ENCODE measurements around the gene DSTN.

DSTN gene

DNA sequence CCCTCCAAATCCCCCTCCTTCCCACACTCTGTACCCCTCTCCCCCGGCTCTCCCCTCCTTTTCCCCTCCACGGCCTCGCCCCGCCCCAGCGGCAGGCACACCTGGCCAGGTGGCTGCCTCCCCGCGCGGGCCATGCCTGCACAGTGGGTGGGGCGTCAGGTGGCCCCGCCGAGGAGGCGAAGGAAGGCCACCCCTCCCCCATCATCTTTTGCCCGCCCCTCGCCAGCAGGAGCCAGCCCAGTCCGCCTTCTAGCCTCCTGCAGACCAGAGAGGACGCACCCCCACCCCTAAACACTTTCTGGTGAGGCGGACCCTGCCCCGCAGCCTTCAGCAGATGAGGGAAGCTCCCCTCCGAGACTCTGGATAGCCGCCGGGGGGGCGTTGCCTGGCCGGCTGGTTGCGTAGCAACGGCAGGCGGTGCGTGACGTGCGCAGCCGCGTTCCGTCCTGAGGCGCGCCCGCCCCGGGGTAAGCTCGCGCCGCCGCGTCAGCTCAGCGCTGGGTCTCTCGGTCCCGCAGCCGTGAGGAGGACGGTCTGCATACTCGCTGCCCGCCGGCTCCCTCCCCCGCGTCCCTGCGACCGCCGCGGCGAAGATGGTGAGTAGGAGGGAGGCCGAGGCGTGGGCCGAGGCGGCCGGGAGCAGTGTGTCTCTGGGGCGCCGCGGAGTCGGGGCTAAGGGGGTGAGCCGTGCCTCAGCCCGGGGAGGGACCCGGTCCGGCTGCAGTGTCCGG lies at the start of gene DSTN:
DSTN (plus strand) TSS at position 460 of the 731 bp plus-strand sequence; CDS start at position 594, 134 bp downstream.
- peak; percentile 85 for DNase-seq

DNA sequence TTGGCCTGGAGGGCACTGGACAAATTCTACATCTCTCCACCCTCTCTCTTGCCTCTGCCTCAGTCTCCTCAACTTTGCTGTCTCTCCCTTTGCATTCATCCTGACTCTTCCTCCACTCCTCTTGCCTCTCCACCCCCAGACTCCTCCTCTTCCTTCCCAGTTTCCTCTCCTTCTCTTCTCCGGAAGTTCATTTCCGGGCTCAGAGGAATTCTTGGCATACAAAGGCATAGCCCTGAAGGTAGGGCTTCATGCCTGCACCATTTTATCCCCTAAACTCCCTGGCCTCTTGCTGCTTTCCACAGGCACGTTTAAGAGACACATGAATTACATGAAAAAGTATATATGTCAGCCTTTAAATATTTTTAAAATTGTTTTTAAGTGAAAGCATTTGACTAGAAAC lies 49.3 kb upstream of the DSTN start:
- no peak for DNase-seq

DNA sequence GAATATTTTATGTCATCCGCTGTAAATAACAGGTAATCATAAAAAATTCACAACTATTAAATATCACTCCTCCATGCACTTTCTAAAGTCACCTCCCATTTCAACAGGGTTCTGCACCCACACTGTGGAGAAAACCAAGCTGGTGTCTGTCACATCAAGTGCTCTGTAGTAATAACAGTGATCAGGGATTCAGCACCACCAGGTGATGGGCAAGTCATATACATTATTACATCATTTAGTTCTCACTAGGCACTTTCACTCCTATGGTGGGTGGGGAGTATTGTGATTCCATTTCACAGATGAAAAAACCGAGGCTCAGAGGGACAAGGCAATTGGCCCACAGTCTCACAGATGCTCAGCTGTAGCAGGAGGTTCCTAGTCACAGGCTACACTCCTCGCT lies 47.3 kb upstream of the DSTN start:
- no peak for DNase-seq

DNA sequence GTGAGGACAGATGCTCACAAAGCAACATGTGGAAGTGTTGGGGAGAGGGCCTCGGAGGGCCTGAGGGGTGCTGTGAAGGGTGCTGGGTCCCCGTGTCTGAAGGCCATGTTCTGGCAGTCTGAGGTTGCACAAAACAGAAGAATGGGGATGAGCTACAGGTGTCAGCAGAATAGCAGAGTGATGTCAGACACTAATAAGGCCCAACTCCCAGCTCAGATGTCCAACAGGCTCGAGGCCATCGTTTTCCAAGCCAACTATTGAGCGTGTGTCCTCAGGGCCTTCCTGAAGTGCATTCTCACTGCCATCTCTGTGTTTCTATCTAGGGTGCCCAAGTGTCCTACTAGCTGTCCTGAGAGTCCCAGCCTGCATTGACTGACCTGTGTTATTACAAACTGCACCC lies 46.5 kb upstream of the DSTN start:
- DNase-seq: no peak

DNA sequence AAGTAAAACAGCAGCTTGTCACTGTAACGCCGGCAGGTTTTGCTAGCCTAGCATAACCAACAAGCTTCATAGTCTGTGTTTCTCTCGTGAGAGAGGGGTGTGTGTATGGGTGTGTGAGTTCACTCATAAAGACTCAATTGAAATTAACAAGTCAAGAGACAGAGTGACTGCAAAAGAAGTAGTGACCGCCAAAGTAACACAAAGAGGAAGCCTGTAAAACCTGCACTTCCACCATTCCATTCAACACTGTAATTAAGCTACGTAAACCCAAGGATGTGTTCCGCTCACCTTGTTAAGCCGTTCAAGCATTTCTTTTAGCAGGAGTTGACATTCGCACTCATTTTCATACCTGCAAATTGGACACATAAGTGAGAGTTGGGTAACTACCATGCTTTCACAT lies 45.3 kb upstream of the DSTN start:
- DNase-seq: no peak

DNA sequence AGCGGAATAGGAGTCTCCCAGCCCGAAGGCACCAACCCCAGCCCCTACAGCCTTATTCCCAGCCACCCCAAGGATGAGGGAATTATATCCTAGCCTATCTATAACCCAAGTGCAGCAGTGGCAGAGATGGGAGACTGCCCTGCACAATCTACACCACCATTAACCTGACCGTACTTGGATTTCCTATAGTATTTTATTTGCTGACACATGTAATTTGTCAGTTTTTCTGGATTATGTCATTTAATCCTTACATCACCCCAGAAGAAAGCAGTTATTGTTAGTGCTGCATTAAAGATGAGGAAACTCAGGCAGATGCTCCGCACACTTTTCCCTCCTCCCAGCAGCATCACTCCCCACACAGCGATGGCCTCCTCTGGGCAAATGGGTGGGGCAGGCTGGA lies 44.7 kb upstream of the DSTN start:
- no peak for DNase-seq

DNA sequence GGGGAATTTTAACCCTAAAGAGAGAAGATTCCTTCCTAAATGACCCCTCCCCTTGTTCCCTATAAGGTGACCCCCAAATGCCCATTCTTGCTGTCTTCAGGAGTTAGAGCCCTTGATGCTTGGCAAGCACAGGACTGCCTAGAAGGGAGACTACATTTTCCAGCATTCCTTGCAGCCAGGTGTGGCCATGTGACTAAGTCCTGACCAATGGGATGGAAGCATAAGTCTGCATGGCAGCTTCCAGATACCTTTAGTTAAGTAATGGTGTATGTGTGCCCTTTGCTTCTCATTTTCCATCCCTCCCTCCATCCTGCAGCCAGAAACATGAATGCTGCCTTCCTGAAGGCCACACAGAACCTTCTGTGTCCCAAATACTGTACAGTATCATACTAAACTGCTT lies 44.2 kb upstream of the DSTN start:
- no peak for DNase-seq

DNA sequence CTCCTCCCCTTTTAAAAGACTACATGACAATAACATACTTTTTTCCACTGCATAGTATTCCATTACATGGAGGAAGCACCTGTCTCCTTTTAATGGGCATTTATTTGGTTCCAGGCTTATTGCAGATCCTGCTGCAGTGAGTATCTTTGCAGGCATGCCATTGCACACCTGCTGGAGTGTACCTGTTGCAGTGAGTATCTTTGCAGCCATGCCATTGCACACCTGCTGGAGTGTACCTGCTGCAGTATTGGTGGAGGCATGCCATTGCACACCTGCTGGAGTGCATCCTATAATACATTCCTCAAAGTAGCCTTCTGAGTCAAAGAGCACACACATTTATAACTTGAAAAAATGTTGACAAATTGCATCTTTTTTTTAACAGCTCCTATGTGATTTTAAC lies 40.3 kb upstream of the DSTN start:
- no peak for DNase-seq

DNA sequence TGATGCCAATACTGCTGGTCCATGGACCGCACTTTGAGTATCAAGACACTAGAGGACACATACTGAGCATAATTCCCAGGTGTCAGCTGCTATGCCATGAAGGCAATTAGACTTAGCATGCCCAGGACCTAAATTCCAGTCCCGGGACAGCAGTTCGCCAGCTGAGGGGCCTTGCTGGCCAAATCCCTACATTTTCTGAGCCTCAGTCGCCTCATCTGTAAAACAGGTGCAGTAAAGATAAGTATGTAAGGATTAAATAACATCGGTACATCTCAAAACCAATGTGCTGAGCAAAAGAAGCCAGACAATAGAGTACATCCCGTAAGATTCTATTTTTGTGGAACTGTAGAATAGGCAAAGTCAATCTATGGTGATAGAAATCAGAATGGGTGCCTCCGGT lies 39.7 kb upstream of the DSTN start:
- no peak for DNase-seq

DNA sequence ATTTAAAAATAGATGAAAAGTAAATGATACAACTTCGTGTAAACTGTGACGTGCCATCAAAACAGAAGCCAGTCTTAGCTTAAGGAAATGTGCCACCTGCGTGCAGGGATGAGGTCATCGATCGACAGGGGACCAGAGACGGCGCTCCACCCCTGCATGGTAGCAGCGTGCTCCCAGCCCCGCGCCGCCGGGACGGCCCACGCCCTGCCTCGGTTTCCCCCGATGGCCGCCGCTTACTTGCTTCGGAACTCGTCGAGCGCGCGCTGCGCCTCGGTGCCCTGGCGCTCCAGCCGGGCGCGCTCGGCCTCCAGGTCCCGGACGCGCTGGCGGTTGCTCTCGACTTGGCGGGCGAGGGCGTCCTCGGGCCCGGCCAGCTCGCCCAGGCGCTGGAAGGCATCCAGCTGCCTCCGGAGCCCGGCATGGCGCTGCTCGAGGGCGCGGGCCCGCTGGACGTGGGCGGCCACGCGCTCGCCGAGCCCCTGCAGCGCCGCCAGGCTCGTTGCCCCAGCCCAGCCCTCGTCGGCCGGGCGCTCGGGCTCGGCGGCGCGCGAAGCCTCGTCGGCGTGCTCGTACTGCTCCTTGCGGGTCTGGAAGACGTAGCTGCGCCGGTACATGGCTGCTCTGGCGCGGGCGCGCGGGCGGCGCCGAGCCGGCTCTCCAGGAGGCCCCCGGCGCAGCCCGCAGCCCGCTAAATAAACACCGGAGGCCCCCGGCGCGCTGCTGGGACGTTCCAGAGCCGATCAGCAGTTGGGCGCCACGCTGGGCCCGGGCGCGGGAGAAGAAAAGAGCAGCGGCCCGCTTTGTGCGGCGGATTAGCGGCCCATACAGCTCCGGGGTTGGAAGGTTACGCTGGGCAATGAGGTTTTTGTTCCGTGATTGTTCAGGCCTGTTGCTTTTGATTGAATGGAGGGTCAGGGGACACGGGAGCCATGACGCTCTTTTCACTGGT lies 38.9 kb upstream of the DSTN start, which contains the start of gene BFSP1:
BFSP1 (minus strand) TSS at position 664 of the 949 bp plus-strand sequence; CDS start at position 614, 50 bp downstream.
- peak; percentile 29 for DNase-seq

DNA sequence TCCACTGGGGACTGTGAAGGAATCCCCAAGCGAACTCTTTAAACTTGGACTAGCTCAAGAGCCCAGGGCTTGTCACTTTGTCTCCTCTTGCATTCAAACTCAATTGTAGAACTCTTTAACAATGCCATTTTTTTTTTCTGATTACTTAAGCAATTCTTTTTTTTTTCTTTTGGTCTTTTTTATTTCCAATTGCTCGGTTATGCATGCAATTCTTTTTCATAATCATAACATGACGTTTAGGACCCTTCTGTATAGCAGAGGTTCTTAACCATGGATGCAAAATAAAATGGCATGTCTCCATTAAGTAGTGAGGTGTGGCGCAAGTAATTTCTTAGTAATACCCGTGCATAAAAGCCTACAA lies 38.2 kb upstream of the DSTN start:
- no peak for DNase-seq

DNA sequence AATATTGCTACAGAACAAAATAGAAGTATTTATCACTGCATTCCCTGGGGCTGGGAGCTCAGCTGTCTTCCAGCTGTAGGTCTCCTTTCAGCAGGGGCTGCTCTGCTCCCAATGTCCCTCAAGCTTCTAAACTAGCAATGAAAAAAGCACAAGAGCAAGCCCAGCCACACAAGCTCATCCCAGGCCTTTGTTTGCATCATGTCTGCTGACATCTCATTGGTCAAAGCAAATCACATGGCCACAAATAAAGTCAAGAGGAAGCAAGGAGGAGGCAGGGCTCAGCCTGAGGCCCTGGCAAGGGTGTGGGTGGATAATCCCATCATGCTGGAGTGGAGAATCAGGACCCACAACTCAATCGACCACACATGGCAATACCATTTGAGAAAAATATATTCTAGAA lies 36.5 kb upstream of the DSTN start:
- no peak for DNase-seq

DNA sequence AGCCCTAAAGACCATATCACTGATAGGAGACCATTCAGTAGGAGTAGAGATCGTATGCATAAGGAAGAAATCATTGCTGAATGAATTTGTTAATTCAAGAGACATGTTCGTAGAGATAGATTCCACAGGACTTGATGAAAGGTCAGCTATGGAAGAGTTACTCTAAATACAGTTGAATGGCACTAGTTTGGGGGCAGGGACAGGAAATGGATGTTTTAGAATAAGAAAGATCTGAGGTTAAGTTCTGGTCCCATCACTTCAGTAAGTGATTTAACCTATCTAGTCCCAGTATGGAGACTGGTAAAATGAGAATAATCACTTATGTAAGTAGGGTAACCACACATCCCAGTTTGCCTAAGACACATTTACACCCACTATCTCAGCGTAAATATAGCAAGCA lies 35.8 kb upstream of the DSTN start:
- no peak for DNase-seq

DNA sequence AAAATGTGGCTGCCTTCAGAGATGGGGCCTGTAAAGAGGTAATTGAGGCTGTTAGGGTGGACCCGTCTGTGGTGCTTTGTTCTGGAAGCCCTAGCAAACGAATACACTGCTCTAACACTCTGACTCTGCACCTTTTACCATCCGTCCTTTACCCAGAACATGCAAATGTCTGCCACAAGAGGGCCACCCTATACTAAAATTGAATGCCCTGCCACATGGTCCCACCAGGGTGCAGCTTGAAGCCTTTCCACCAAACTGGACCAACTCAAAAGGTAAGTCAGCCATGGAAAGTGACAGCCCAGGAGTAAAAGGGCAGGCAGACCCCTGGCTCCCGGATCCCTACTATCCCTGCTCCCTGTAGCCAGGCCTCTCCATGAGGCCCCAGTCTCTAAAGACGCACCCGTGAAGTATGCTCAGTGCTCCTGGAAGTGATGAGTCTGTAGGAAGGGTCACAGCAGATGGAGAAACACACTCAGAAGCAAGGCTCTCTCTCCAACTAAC lies 32.9 kb upstream of the DSTN start:
- peak; percentile 59 for DNase-seq

DNA sequence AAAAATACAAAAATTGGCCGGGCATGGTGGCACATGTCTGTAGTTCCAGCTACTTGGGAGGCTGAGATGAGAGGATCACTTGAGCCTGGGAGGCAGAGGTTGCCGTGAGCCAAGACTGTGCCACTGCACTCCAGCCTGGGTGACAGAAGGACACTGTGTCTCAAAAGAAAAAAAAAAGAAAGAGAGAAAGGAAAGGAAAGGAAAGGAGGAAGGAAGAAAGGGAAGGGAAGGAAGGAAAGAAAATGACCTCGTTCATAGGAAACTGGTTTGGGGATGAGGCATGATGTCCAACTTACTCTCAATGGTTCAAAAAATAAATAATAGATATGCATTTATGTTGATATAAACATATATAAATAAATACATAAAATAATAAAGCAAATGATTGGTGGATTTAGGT lies 31.9 kb upstream of the DSTN start:
- no peak for DNase-seq

DNA sequence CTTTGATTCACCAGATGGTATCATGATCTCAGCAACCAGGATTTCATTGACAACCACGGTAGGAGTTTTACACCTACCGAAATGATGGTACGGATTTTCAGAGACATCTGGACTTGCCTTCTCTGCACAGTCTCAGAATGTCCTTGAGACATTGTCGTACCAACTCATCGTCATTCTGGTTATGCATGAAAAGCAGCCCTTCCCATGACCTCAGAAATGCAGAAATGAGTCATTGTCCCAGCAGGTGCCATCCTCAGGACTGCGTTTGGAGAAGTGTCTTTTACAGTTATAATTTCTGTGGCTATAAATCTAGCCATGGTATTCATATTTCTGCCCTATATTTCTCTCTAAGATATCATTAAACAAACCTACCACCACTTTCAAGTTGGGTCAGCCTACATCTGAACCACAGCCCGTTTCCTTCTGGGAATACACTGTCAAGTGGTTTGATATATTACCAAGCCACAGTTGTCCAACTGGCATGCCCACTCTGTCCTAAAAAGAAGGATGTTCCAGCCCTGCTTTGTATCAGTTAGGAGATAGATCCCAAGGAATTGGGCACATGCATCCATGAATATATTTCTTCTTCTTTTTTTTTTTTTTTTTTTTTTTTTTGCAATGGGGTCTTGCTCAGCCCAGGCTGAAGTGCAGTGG lies 31.2 kb upstream of the DSTN start:
- no peak for DNase-seq

DNA sequence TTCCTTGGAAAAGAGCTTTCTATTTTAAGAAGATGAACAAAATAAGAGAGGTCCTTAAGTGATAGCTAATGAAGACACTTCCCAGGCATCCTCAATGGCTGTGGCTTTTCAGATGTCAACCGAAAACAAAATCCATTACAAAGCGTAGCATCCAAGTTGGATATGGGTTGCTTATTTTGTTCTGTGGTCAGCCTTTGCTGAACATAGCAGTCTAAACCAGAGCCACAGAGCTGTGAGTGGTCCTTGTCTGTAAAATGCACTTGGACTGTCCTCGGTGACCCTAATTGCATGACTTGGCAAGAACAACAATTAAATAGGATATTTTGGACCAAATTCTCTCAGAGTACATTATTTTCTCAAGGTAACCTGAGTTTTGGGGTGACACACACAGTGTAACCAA lies 28.3 kb upstream of the DSTN start:
- DNase-seq: no peak

DNA sequence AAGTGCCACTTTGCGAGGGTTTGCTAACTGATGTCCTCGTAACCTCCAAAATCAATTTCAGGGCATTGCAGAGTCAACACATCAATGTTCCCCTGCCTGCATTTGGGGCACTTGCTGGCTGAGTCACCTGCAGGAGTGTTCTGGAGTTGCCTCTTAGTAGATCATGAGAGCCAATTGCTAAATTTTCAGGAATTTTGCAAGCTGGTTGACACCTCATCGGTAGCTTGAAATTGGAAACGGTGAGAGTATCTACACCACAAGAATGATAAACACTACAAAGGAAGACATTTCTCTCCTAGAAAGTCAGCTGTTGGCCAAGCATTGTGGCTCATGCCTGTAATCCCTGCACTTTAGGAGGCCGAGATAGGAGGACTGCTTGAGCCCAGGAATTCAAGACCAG lies 27.9 kb upstream of the DSTN start:
- DNase-seq: no peak

DNA sequence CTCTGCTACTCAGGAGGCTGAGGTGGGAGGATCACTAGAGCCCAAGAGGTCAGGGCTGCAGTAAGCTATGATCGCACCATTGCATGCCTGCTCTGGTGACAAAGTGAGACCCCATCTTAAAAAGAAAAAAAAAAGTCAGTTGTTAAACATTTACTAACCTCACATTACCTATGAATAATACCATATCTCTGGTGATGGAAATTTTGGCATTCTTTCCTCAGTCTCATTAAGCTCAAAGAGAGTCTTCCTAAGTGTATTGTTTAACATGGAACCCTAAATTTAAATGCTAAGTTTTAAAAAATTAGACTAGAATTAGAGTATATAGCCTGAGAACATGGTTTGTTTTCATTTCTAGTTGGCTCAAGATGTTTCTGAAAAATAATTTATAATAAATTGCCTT lies 27.4 kb upstream of the DSTN start:
- no peak for DNase-seq

DNA sequence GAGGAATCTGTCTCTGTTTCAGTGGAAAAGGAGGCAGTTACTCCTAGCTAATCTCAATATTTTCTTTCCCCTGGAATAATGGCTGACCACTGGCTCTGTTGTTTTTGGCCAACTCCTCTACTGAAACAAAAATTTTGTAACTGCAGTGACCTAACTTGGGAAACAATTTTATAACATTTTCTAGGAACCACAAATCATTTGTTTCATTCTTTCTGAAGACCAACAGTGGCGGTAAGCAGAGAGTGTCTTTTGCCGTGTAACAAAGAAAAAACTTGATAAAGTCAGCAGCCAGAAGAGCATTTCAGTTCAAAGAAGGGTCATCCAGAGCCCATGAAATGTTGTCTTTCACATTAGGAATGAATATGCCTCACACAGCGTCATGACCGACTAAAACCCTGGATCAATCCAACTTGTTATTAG lies 26.9 kb upstream of the DSTN start:
- no peak for DNase-seq

DNA sequence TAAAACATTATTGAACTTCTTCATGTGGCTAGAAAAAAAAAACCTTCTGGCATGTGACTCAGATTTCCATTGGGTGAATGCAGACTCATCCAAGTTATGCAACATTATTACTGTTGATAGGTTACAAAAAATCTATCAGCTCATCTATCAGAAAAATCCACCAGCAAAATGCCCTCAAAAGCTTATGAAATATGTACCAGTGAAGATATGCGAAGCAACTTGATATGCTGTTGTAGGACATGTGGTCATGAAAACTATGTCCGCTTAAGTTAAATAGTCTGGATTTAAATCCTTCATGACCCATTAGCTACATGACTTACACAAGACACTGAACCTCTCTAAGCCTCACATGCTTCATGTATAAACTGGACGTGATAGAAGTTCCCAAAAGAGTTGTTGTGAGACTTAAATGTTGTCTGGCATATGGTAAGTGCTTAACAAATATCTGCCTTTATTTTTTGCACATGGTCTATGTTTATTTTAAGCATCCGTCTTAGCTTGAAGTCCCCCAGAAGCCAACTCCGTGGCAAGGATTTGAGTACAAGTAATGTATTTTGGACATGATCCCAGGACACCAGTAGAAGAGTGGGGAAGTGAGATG lies 26.2 kb upstream of the DSTN start:
- no peak for DNase-seq

DNA sequence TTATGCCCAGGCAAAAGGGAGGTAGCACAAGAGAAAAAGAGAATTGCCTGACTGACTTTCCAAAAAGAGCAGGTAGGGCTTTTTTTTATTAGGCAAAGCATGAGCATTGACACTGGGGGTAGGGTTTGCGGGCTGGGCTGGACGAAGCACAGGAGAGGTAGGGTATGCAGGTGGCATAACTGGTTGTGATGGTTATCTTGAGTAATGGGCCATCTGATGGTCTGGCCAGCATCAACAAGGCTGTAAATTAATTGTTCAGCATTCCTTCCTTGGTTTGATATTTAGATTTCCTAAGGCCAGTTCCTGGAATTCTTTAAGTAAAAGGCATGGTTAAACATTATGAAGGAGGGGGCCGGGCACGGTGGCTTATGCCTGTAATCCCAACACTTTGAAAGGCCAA lies 24.7 kb upstream of the DSTN start:
- no peak for DNase-seq

DNA sequence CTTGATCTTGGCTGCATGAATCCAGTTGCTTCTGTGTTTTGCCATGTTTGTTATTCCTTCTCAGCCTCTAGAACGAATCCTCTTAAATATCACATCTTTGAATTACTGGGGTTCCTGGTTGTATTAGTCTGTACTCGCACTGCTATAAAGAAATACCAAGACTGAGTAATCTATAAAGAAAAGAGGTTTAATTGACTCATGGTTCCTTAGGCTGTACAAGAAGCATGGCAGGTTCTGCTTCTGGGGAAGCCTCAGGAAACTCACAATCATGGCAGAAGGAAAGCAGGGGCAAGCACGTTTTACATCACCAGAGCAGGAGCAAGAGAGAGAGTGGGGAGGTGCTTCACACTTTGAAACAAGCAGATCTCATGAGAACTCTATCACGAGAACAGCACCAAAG lies 20.7 kb upstream of the DSTN start:
- no peak for DNase-seq
